HG03135 (cell line): ENCODE measurements around the gene SEMA3A.

Experiments used
- ATAC-seq: cut with Tn5 transposase; IDR thresholded peaks from one replicate; pipeline ENCODE4 v1.9.1; 2021; ENCODE audit warnings: mild to moderate bottlenecking, moderate library complexity; ENCODE audit not compliant: unreplicated experiment

Gene SEMA3A

GRCh38 chr7:84196084-84196503 is 1.5 kb upstream of the SEMA3A start:
- no peak for ATAC-seq

- ATAC-seq, result no peak
Observed at GRCh38 chr7:84195295-84196060, 889 bp upstream of the SEMA3A start.

- ATAC-seq, result no peak
Observed at GRCh38 chr7:84193747-84194146, 842 bp downstream of the SEMA3A start.

- no peak for ATAC-seq
Observed at GRCh38 chr7:84191842-84192241, 2.7 kb downstream of the SEMA3A start.

GRCh38 chr7:84191261-84191660 is 3.3 kb downstream of the SEMA3A start:
- ATAC-seq, result no peak

- no peak for ATAC-seq
Observed at GRCh38 chr7:84190016-84190705, 4.4 kb downstream of the SEMA3A start.

GRCh38 chr7:84188786-84189405 is 5.7 kb downstream of the SEMA3A start:
- no peak for ATAC-seq

GRCh38 chr7:84187813-84188510 is 6.6 kb downstream of the SEMA3A start:
- ATAC-seq, result no peak

- no peak for ATAC-seq
Observed at GRCh38 chr7:84187087-84187805, 7.3 kb downstream of the SEMA3A start.

GRCh38 chr7:84183741-84184140 is 10.8 kb downstream of the SEMA3A start:
- ATAC-seq, result no peak

- ATAC-seq, result no peak
Observed at GRCh38 chr7:84182301-84182700, 12.3 kb downstream of the SEMA3A start.

- ATAC-seq, result no peak
Observed at GRCh38 chr7:84181628-84182027, 13.0 kb downstream of the SEMA3A start.

GRCh38 chr7:84177758-84178412 is 16.7 kb downstream of the SEMA3A start:
- ATAC-seq, result no peak

GRCh38 chr7:84176716-84177115 is 17.9 kb downstream of the SEMA3A start:
- ATAC-seq, result no peak

GRCh38 chr7:84175461-84175860 is 19.1 kb downstream of the SEMA3A start:
- ATAC-seq, result no peak

- ATAC-seq, result no peak
Observed at GRCh38 chr7:84170646-84171045, 23.9 kb downstream of the SEMA3A start.

- no peak for ATAC-seq
Observed at GRCh38 chr7:84162584-84162983, 32.0 kb downstream of the SEMA3A start.

GRCh38 chr7:84162125-84162524 is 32.5 kb downstream of the SEMA3A start:
- ATAC-seq, result no peak

GRCh38 chr7:84161398-84161797 is 33.2 kb downstream of the SEMA3A start:
- ATAC-seq, result no peak

- no peak for ATAC-seq
Observed at GRCh38 chr7:84159435-84159834, 35.2 kb downstream of the SEMA3A start.
